ENCODE results near the gene ABCE1. TPM values are rescaled to one million over a fixed set of nuclear protein-coding genes. Genes with fewer than 3 reads are reported as not detected.

Gene ABCE1
- total RNA-seq, 1 donor from 2014 or later, result 88.6 TPM

- no peak overlapping the region for H3K27ac Mint-ChIP-seq (ENCODE audit: unreplicated experiment)
- no peaks in the 10 kb centered on the region for H3K27me3 Mint-ChIP-seq (ENCODE audit: low read depth)
- DNase-seq (ENCODE audit: low read depth, low spot score), result no peak
- TF ChIP-seq CTCF (conservative IDR thresholded peaks at IDR 0.05), result no peak
- H3K4me1 Mint-ChIP-seq, result peaks cover 31% of the 10 kb centered on the region
- peak overlapping the region; percentile 95 for H3K4me3 Mint-ChIP-seq
- H3K9me3 Mint-ChIP-seq, result no peaks in the 10 kb centered on the region
- H3K36me3 Mint-ChIP-seq (ENCODE audit: low read depth), result peaks cover 15% of the 10 kb centered on the region
Measured at GRCh38 chr4:145176641-145177432, 78.7 kb downstream of the ABCE1 start.

GRCh38 chr4:145177511-145177905 is 79.4 kb downstream of the ABCE1 start:
- Mint-ChIP-seq H3K27ac (ENCODE audit: unreplicated experiment) (no peak overlapping the region), H3K9me3 (no peaks in the 10 kb centered on the region)

GRCh38 chr4:145177906-145178538 is 79.9 kb downstream of the ABCE1 start:
- DNase-seq (ENCODE audit: low read depth, low spot score), result no peak
- Mint-ChIP-seq H3K27me3 (ENCODE audit: low read depth) (no peaks in the 10 kb centered on the region), H3K36me3 (ENCODE audit: low read depth) (peaks cover 12% of the 10 kb centered on the region), H3K27ac (ENCODE audit: unreplicated experiment) (peak overlapping the region; percentile 93), H3K4me3 (peak overlapping the region; percentile 95), H3K4me1 (peaks cover 34% of the 10 kb centered on the region), H3K9me3 (no peaks in the 10 kb centered on the region)
- no peak for TF ChIP-seq CTCF (conservative IDR thresholded peaks at IDR 0.05)

More at GRCh38 chr4:145177511-145177905, 79.4 kb downstream of the ABCE1 start:
- Mint-ChIP-seq H3K36me3 (ENCODE audit: low read depth) (peaks cover 12% of the 10 kb centered on the region), H3K4me1 (peaks cover 34% of the 10 kb centered on the region), H3K27me3 (ENCODE audit: low read depth) (no peaks in the 10 kb centered on the region), H3K4me3 (peak overlapping the region; percentile 95)
- TF ChIP-seq CTCF (conservative IDR thresholded peaks at IDR 0.05), result no peak
- no peak for DNase-seq (ENCODE audit: low read depth, low spot score)

- H3K36me3 Mint-ChIP-seq (ENCODE audit: low read depth), result peaks cover 10% of the 10 kb centered on the region
- no peaks in the 10 kb centered on the region for H3K9me3 Mint-ChIP-seq
- H3K27me3 Mint-ChIP-seq (ENCODE audit: low read depth), result no peaks in the 10 kb centered on the region
- DNase-seq (ENCODE audit: low read depth, low spot score), result no peak
- peaks cover 34% of the 10 kb centered on the region for H3K4me1 Mint-ChIP-seq
- no peak for TF ChIP-seq CTCF (conservative IDR thresholded peaks at IDR 0.05)
- H3K27ac Mint-ChIP-seq (ENCODE audit: unreplicated experiment), result peak overlapping the region; percentile 10
- H3K4me3 Mint-ChIP-seq, result peak overlapping the region; percentile 95
Measured at GRCh38 chr4:145178740-145179280, 80.7 kb downstream of the ABCE1 start.

Other genes starting within 250 kb of the ABCE1 start
- gene ANAPC10, start 115 bp upstream of the ABCE1 start, total RNA-seq, result 19.4 and 22.6 TPM in 2 replicates
- 31.1 and 34.0 TPM in 2 replicates for gene OTUD4, start 82.3 kb downstream of the ABCE1 start, total RNA-seq